Measurements from ENCODE around the gene CYP24A1.

DNA sequence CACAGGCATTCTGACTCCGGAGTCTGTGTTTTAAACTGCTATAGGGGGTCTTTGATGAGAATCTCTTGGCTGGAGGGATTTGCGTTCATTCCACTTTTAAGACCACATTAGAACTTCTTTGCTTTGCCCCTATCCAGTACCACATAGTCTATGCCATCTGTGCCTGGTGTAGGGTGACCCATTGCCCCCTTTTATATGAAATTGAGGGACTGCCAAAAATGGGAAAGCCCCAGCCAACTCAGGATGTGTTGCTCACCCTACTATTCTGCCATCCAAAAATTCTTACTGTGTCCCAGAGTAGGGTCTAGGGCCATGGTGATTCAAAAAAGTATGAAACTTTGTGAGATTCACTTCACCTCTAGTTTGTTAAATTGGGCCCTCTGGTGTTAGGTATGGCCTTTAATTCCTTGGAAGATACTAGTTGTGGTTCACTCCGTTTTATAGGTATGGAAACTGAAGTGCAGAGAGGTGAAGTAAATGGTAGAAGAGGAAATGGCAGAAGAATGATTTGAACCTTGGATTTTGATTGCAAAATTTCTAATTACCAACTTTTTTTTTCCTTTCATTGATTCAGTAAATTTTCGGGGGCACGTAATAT, 35.5 kb upstream of the CYP24A1 start:
- no peak for TF ChIP-seq POLR2A (IDR thresholded peaks at IDR 0.05)
- TF ChIP-seq, protein P1, sequence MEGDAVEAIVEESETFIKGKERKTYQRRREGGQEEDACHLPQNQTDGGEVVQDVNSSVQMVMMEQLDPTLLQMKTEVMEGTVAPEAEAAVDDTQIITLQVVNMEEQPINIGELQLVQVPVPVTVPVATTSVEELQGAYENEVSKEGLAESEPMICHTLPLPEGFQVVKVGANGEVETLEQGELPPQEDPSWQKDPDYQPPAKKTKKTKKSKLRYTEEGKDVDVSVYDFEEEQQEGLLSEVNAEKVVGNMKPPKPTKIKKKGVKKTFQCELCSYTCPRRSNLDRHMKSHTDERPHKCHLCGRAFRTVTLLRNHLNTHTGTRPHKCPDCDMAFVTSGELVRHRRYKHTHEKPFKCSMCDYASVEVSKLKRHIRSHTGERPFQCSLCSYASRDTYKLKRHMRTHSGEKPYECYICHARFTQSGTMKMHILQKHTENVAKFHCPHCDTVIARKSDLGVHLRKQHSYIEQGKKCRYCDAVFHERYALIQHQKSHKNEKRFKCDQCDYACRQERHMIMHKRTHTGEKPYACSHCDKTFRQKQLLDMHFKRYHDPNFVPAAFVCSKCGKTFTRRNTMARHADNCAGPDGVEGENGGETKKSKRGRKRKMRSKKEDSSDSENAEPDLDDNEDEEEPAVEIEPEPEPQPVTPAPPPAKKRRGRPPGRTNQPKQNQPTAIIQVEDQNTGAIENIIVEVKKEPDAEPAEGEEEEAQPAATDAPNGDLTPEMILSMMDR (IDR thresholded peaks at IDR 0.05) = no peak
